SK-N-SH (cell line): Measurements from ENCODE around the gene P2RY13. TPM values are rescaled to one million over a fixed set of nuclear protein-coding genes. Genes with fewer than 3 reads are reported as not detected.

Source experiments
- CHD2 ChIP-seq: fragments of 150-350 bp; IDR thresholded peaks from 2 replicates; pipeline ENCODE4 v1.6.1; 2018; ENCODE audit warnings: low read length; ENCODE audit not compliant: partially characterized antibody
- CTCF ChIP-seq: fragments of 200-600 bp; sonication (generic); IDR thresholded peaks from 2 replicates; pipeline ENCODE4 v1.6.1; 2017; ENCODE audit warnings: antibody characterized with exemption, mild to moderate bottlenecking, moderate library complexity
- ELF1 ChIP-seq: IDR thresholded peaks from 2 replicates; pipeline ENCODE4 v1.4.0; 2012
- FOXM1 ChIP-seq: IDR thresholded peaks from 2 replicates; pipeline ENCODE4 v1.4.0; 2012; ENCODE audit warnings: low read depth, mild to moderate bottlenecking
- JUND ChIP-seq: IDR thresholded peaks from 2 replicates; pipeline ENCODE4 v1.4.0; 2012
- MXI1 ChIP-seq: IDR thresholded peaks from 2 replicates; pipeline ENCODE4 v1.6.1; 2012; ENCODE audit warnings: mild to moderate bottlenecking, low read depth, low read length, improper control_type of control experiment
- POLR2AphosphoS5 ChIP-seq: IDR thresholded peaks from 2 replicates; pipeline ENCODE4 v1.6.1; 2012; ENCODE audit warnings: low read depth, low read length
- RAD21 ChIP-seq: IDR thresholded peaks from 2 replicates; pipeline ENCODE4 v1.6.1; 2012; ENCODE audit warnings: mild to moderate bottlenecking, low read length
- RCOR1 ChIP-seq: fragments of 150-350 bp; IDR thresholded peaks from 2 replicates; pipeline ENCODE4 v1.6.1; 2017; ENCODE audit warnings: antibody characterized with exemption, low read length
- REST ChIP-seq: IDR thresholded peaks from 2 replicates; pipeline ENCODE4 v1.6.1; 2012; ENCODE audit warnings: mild to moderate bottlenecking, low read depth, low read length, moderate library complexity
- RFX5 ChIP-seq: IDR thresholded peaks from 2 replicates; pipeline ENCODE4 v1.6.1; 2012; ENCODE audit warnings: mild to moderate bottlenecking, improper control_type of control experiment, low read length
- SIN3A ChIP-seq: IDR thresholded peaks from 2 replicates; pipeline ENCODE4 v1.6.1; 2012; ENCODE audit warnings: low read depth, mild to moderate bottlenecking, low read length, moderate library complexity, borderline replicate concordance
- TAF1 ChIP-seq: IDR thresholded peaks from 2 replicates; pipeline ENCODE4 v1.6.1; 2012; ENCODE audit warnings: low read depth, mild to moderate bottlenecking, low read length, moderate library complexity, borderline replicate concordance
- USF1 ChIP-seq: IDR thresholded peaks from 2 replicates; pipeline ENCODE4 v1.4.0; 2012; ENCODE audit warnings: low read depth, borderline replicate concordance
- ZBTB33 ChIP-seq: IDR thresholded peaks from 2 replicates; pipeline ENCODE4 v1.4.0; 2012; ENCODE audit warnings: low read depth, borderline replicate concordance
- polyA plus RNA-seq, 3 experiments: library from polyadenylated mRNA; depleted of rRNA; stranded (reverse); fragments of >200 nt; gene quantifications; 2 replicates each; pipeline ENCODE4 v1.2.3, GENCODE V29; 2012

The P2RY13 gene
- polyA plus RNA-seq, 1 of the 3 experiments (the other 2 are of a cell fraction) = not detected

- TF ChIP-seq REST (peak; percentile 53; the same call in 1 of the 2 replicates), FOXM1 (peak; percentile 29; the same call in 1 of the 2 replicates), MXI1 (no peak), USF1 (no peak), RAD21 (no peak), RFX5 (no peak), CTCF (peak; percentile 33), RCOR1 (no peak), ZBTB33 (peak; percentile 75; the same call in 1 of the 2 replicates), SIN3A (no peak), JUND (peak; percentile 91), CHD2 (no peak), POLR2AphosphoS5 (peak; percentile 79), ELF1 (no peak), TAF1 (no peak)
Measured at GRCh38 chr3:151305060-151305774, 24.1 kb downstream of the P2RY13 start (continued).
